ENCODE results near the gene HIP1.

Gene HIP1

DNA sequence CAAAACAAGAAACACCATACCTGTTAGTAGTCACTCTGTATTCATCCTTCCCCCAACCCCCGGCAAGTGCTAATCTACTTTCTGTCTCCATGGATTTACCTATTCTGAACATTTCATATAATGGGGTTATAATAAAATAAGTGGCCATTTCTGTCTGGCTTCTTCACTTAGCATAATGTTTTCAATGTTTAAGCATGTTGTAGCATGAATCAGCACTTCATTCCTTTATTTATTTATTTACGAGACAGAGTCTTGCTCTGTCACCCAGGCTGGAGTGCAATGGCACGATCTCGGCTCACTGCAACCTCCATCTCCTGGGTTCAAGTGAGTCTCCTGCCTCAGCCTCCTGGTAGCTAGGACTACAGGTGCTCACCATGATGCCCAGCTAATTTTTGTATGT is 69.2 kb downstream of the HIP1 start:
- DNase-seq = no peak

DNA sequence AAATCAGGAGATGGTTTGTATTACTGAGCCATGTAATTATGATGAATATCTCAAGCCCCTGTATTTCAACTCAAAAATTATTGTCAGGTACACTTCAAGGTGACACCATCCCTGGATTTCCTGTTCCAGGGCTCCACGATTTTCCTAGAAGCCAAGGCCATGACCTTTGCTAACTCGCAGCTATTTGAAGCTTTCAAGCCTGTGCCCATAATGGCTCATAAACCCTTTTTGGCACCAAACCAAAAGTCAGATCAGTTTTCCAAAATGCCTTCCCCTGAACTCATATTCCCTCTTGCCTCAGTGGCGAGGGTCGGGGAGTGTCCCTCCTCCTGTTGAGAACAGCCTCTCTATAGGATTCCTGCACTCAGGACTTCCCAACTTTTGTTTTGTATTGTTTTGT is 70.8 kb downstream of the HIP1 start:
- DNase-seq = no peak

DNA sequence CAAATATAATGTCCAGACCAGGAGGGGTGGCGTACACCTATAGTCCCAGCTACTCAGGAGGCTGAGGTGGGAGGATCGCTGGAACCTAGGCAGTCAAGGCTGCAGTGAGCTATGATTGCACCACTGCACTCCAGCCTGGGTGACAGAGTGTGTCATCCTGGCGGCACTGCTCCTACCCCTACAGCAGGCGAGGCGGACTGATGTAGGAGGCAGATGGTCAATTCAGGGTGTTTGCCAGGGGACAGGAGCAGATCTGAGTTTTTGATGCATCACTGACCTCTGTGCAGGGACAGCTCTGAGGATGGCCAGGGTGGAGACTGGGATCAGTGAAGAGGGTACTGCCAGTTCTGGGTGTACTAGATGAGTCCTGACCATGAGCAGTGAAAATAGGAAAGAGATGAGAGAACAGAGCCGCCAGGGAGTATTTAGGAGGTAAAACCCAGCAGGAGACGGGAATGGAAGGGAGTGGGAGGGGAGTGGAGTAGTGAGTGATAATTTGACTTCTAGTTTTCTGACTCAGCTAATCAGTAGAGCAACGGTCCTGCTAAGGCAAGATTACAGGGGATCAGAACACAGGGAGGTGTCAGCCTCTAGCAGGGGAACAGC is 75.3 kb downstream of the HIP1 start:
- no peak for DNase-seq

DNA sequence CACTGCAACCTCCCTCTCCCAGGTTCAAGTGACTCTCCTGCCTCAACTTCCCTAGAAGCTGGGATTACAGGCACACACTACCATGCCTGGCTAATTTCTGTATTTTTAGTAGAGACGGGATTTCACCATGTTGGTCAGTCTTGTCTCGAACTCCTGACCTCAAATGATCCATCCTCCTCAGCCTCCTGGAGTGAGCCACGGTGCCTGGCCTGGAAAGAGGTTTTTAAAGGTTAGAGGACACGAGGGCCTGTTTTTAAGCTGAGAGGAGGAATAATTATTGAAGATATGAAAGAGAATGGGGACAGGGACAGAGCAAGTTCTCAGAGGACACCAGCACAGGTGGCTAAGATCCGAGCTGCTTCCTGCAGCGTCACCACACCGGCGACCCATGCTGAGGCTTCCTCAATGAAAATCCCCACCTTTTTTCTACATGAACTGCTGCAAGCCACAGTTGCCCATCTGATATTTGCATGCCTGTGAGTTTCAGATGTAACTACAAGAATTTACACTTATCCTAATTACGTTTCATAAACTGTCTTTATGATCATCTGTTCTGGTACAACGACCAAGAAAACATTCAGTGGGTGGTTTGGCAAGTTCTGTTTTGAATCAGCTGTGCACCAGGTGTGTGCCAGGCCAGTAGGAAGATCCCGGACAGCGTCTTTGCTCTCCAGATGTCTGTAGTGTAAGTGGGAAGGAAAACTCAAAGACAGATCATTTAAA is 76.0 kb downstream of the HIP1 start:
- DNase-seq = no peak

DNA sequence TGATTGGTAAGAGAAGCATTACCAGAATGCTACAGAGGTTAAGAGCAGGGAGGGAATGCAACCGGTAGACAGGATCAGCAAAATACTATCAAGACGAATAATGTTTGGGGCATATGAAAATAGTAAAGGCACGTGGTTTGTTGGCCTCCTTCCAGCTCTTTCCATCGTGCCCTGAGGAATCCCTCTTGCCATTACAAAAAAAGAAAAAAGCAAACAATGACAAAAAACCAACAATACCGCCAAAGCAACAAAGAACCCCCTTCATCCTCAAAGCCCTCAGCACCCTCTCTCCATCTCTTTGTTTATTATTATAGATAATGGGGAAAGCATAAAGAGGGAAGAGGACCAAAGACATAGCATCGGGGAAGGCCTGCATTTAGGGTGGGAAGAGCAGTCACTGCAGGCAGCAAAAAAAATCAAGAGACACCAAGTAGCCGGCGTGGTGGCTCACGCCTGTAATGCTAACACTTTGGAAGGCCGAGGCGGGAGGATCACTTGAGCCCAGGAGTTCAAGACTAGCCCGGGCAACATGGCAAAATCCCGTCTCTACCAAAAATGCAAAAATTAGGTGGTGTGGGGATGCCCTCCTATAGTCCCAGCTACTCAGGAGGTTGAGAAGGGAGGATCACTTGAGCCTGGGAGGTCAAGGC is 78.0 kb downstream of the HIP1 start:
- DNase-seq = no peak

DNA sequence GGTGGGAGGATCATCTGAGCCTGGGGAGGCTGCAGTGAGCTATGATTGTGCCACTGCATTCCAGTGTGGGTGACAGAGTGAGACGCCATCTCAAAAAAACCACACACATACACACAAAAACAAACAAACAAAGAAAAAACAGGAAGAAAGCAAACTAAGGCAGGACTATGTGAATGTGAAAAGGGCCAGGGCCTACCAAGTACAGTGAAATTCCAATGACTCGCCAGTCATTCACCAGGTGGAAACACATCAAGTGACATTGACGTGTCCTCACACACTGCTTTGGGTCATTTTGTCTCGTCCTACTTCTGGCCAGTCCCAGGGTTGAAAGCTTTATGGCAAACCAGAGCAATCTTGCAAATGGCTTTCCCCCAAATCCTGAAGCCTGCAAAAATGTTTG is 79.9 kb downstream of the HIP1 start:
- DNase-seq = no peak

DNA sequence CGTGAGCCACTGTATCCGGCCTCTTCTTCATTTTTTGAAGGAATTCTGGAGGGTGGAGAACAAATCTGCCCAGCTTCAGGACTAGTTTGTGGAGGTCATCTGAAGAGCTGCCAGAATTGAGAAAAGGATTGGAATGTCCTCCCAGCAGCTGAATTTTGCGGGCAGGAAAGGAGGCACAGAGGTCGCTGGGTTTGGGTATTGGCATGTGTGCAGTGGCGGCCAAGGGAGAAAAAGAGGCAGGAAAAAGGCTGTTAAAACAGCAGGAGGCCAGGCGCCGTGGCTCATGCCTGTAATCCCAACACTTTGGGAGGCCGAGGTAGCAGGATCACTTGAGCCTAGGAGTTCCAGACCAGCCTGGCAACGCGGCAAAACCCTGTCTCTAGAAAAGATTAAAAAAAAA is 80.4 kb downstream of the HIP1 start:
- no peak for DNase-seq

DNA sequence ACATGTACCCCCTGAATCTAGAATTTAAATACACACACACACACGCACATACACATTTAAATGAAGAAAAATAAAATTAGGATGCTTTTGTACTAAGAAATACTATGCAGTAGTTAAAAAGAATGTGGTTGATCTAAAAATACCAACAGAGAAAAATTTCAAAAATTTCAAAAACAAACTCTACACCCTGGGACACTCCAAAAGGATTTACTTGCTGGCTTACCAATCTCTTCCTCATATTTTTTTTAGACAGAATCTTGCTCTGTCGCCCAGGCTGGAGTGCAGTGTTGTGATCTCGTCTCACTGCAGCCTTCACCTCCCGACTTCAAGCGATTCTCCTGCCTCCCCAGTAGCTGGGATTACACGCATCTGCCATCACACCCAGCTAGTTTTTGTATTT is 80.9 kb downstream of the HIP1 start:
- DNase-seq = no peak

DNA sequence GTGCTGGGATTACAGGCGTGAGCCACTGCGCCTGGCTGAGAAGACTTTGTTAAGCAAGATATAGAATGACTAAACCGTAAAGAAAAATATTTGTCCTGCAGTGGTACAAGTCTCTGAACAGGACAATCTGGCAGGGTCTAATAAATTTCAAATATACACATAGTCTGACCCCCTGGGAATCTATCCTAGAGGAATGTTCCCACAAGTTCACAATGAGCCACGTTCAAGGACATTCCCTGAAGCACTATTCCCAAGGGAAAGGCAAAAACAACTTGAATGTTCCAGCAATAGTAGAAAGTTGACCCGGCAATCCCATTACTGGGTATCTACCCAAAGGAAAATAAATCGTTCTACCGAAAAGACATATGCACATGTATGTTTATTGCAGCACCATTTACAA is 82.0 kb downstream of the HIP1 start:
- no peak for DNase-seq

DNA sequence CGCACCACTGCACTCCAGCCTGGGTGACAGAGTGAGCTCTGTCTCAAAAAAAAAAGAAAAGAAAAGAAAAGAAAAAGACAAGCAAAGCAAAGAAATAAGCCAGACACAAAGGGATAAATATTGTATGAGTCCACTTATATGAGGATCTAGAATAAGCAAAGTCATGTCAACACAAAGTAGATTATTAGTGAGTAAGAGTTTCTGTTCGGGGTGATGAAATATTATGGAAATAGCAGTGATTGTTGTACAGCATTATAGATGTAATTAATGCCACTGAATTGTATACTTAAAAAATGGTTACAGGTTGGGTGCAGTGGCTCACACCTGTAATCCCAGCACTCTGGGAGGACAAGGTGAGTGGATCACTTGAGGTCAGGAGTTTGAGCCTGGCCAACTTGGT is 83.2 kb downstream of the HIP1 start:
- DNase-seq = no peak

DNA sequence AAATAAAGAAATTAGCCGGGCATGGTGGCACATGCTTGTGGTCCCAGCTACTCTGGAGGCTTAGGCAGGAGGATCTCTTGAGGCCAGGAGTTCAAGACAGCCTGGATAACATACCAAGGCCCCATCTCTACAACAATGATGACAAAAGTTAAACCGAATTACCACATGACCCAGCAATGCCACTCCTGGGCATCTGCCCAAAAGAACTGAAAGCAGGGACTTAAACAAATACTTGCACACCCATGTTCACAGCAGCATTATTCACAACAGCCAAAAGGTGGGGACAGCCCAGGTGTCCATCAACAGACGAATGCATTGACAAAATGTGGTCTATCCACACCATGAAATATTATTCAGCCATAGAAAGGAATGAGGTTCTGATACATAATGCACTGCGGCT is 83.9 kb downstream of the HIP1 start:
- DNase-seq = no peak

DNA sequence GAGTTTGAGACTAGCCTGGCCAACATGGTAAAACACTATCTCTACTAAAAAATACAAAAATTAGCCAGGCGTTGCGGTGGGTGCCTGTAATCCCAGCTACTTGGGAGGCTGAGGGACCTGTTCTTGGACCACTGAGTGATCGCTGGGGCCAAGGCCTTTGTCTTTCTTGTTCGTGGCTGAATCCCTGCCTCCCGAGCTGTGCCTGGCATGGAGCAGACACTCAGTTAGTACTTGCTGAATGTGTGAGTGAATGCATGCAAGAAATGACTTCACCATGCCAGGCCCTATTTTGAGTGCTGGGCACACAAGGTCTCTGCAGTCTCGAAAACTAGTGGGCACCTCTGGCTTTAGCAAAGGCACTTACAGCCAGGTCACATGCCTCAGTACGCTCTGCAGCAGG is 85.1 kb downstream of the HIP1 start:
- DNase-seq = no peak

DNA sequence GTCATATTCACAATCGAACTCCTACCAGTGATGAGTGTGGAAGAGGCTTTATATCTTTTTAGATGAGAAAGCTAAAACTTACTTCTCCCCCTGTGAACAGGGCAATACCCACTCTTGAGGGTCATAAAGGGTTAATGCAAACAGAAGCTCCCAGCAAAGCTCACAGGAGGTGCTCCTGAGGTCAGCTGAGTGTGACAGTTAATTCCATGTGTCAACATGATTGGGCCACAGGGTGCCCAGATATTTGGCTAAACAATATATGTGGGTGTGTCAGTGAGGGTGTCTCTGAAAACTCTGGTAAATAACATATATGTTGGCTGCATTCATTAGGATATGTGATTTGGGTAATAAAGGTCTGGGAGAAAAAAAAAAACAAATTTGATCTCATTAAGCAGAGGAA is 86.0 kb downstream of the HIP1 start:
- DNase-seq = no peak

DNA sequence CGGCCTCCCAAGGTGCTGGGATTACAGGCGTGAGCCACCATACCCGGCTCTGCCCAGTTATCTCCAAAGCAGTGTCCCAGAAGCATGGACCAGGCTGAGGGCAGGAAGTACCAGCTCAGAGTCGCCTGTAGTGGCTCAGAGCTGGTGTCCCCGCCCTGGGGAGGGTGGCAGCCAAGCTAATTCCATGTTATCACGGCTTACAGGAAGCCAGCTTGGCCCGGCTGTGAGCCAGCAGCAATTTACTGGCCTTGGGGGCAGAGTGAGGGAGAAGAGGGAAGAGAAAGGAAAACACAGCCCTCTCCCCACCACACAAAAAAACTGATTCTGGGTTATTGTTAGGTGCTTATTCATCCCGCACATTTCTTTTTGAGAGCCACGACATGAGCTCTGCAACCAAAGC is 88.1 kb downstream of the HIP1 start:
- no peak for DNase-seq

DNA sequence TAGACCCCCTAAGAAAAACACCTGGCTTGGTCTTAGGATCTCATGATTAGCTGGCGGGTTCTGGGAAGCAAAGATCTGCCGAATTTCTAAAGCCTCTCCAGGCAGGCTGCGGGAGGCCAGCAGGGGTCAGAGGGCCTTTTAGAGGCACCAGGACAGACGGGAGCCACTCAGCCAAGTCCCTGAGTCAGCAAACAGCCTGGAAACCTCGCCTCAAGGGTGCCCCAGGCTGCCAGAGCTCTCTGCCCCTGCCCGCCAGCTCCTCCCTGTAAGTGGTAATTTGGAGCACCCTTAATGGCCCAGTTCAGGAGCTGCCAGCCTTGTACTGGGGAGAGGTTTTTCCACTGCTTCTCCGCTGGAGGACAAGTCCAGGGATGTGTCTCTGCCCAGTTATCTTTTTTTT is 88.7 kb downstream of the HIP1 start:
- no peak for DNase-seq

DNA sequence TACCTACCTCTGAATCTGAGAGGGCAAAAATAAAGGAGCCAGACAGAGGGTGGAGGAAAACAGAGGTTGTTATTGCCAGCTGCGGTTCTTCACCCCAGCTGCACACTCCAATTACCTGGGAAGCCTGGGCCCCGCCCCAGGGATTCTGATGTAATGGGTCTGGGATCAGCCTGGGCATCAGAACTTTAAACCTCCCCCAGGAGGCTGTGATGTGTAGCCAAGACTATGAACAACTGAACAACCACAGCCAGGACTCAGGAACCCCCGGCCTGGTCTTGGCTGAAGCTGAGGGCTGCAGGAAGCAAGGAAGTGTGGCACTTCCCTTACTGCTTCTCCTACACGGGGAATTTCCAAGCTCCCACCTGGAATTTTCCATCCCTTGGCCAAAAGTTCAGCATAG is 89.3 kb downstream of the HIP1 start:
- no peak for DNase-seq

DNA sequence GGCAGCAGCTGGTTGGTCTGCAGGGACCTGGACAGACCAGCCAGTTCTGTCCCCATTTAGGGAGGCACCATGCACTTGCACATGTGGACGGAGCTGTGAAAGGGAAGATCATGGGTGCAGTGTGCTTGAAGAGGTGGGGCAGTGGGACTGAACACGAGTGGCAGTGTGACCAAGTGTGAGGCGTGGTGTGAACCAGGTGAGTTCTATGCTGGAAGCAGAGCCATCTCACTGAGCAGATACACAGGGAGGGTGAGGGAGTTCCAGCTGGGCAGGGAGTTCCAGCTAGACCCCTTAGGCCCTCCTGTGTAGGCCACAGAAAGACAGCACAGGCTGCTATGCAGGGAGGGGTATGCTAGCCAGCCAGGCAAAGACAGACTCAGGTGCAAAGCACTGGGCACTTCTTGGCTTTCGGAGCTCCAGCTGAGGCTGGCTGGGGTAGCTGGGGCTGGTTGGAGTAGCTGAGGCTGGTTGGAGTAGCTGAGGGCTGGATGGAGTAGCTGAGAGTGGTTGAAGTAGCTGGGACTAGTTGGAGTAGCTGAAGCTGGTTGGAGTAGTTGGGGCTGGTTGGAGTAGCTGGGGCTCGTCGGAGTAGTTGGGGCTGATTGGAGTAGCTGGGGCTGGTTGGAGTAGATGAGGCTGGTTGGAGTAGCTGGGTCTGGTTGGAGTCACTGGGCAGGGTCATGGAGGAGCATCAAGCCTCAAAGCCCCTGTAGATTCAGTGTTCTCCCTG is 90.9 kb downstream of the HIP1 start:
- no peak for DNase-seq

DNA sequence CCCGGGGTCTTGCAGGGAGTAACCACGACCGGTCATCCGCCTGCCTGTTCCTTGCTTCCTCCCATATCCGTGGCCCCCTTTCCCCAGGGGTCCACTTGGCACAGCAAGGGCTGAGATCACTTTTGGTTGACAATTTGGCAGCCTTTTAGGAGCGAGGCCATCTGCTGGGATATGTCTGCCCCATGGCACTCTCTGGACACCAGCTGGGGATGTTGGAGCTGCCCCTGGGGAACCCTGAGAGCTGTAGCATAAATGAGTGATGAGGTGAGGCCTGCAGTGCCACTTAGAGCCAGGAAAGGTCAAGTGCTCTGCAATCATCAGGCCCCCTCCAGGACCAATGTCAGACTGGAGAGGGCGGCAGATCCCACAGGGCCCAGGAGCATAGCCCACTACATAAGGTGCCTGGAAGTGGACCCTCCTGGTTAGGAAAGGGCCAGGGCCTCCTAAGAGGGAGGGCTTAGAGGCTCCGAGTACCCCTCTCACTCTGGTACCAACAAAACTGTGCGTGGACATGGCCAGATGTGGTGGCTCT is 92.1 kb downstream of the HIP1 start:
- DNase-seq = no peak

DNA sequence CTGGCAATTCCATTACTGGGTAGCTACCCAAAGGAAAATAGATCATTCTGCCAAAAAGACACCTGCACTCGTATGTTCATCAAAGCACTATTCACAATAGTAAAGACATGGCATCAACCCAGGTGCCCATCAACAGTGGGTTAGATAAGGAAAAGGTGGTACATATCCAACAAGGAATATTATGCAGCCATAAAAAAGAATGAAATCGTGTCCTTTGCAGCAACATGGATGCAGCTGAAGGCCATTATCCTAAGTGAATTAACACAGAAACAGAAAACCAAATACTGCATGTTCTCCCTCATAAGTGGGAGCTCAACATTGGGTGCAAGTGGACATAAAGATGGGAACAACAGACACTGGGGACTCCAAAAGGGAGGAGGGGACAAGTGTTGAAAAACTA is 93.2 kb downstream of the HIP1 start:
- DNase-seq = no peak

DNA sequence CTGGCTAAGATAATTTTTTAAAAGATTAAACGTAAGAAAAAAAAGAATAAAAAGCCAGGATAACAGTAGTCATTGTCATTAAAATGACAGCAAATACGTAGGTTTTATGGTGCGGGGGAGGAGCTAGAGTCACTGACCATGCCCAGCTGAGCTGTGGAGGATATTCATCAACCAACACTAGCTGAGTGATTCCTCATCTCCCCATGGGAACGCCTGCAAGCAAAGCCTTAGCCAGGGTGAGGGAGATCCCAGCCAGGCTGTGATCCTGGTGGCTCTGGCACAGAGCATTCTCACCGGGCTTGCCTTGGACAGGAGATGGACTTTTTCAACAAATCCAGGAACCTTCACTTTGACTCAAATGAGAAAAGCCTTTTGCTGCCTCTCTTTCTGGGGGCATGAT is 94.2 kb downstream of the HIP1 start:
- no peak for DNase-seq

DNA sequence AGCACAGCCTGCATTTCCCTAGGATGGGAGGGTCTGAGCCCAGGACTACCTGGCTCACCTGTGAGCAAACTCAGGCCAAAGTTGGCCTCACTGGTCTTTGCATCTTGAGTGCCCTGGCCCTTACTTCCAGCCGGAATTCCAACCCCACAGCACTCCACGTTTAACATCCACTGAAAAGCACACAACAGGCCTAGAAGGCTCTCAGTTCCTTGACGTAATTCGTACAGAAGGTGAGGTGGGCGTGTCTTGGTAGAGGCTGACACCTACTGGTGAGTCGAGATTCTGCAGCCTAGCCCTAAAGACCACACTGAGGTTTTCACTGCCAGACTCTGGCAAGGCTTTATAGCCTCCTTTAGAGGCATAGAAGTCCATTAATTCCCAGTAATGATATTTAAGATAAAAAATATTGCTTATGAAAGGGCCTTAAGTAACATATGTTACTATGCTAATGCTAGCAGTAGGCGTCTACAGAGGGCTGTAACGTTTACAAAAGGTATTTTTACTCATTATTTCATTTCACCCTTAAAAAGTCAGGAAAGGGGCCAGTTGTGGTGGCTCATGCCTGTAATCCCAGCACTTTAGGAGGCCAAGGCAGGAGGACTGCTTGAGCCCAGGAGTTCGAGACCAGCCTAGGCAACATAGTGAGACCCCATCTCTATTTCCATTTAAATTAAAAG is 95.8 kb downstream of the HIP1 start:
- DNase-seq = peak; percentile 81

DNA sequence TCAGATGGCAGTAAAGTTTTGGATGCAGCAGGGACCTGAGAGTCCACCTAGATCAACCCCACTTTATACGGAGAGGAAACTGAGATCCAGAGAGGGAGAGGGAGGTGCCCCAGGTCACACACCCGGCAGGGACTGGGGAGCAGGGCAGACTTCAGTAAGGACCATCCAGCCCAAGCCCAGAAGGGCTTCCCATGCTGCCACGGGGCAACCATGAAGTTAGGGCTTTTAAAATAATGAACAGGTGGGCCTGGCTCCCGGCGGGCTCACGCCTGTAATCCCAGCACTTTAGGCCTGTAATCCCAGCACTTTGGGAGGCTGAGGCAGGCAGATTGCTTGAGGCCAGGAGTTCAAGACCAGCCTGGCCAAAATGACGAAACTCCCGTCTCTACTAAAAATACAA is 98.5 kb downstream of the HIP1 start:
- DNase-seq = no peak

DNA sequence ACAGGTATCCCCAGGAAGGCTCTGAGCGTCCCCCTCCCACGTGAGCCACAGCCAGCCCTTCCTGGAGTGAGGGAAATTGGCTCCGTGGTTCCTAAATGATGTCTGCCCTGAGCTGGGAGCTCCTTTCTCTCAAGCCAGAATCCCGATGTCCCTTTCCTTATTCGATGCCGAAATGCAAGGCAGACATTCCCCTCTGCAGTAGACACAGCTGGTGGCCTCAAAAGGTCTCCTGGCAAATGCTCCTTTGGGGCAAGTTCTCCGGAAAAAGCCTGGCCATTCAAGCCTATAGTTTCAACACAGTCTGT is 98.9 kb downstream of the HIP1 start:
- DNase-seq = no peak

Measured in CD4-positive, alpha-beta T cell treated with Interleukin-21 for 1 hour (primary cell).